ENCODE measurements around the gene GGCX.
"Not testable (repeated sequence)": the region's sequence is repeated elsewhere in the genome, so short reads cannot be mapped to it uniquely, and the experiment has no call there.

Gene GGCX

DNA sequence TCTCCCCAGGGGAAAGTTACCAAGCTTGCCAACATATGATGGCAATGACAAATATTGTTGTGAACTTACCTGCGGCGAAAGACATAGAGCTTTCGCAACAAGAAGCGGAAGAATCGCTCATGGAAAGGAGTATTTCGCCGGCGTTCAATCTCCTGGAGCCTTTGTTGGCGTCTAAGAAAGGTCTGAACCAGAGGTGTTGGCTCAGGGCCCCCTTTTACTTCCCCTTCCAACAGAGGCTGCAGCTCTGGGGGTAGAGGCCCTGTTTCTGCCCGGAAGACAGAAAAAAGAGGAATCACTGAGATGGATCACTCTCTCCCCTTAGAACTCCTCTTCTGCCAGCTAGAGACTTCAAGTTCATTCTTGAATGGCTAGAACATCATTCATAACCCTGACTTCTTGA, 10.8 kb downstream of the GGCX start:
- no peak for TF ChIP-seq CTCF (IDR thresholded peaks at IDR 0.05; ENCODE audit: insufficient read depth, missing control alignments)
- DNase-seq (ENCODE audit: insufficient read length, low spot score) = no peak
- no peak for FAIRE-seq

- no peak for FAIRE-seq
- DNase-seq (ENCODE audit: insufficient read length, low spot score) = no peak
- no peak for TF ChIP-seq CTCF (IDR thresholded peaks at IDR 0.05; ENCODE audit: insufficient read depth, missing control alignments)
These were observed 11.5 kb downstream of the GGCX start for GRCh38 chr2:85549826-85550225.

- FAIRE-seq (no peak), DNase-seq (ENCODE audit: insufficient read length, low spot score) (no peak)
- TF ChIP-seq CTCF (IDR thresholded peaks at IDR 0.05; ENCODE audit: insufficient read depth, missing control alignments) = no peak
These were observed 12.2 kb downstream of the GGCX start for GRCh38 chr2:85549095-85549494.

GRCh38 chr2:85548608-85548900, 12.7 kb downstream of the GGCX start:
- TF ChIP-seq CTCF (IDR thresholded peaks at IDR 0.05; ENCODE audit: insufficient read depth, missing control alignments) = no peak
- FAIRE-seq (no peak), DNase-seq (ENCODE audit: insufficient read length, low spot score) (no peak)

DNA sequence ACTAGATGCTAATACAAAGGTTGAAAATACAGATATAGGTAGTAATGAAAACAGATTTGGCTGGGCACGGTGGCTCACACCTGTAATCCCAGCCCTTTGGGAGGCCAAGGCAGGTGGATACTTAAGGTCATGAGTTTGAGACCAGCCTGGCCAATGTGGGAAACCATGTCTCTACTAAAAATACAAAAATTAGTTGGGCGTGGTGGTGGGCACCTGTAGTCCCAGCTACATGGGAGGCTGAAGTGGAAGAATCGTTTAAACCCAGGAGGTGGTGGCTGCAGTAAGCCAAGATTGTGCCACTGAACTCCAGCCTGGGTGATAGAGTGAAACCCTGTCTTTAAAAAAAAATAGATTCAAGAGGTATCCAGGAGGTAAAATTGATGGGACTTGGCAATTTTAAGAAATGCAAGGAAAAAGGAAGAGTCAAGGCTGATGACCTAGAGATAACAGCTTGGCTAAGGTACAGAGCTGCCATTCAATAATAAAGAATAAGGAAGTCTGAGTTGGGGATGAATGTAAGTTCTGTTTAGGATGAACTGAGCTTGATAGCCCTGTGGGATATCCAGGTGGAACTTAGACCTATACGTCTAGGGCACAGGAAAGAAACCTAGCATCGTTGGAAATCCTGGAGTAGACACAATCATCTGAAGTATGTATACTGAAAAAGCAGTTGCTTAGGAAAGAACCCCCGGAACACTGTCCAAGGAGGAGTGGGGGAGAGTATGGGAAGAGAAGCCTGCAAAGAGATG, 13.3 kb downstream of the GGCX start:
- no peak for TF ChIP-seq CTCF (IDR thresholded peaks at IDR 0.05; ENCODE audit: insufficient read depth, missing control alignments)
- DNase-seq (ENCODE audit: insufficient read length, low spot score) = no peak

DNA sequence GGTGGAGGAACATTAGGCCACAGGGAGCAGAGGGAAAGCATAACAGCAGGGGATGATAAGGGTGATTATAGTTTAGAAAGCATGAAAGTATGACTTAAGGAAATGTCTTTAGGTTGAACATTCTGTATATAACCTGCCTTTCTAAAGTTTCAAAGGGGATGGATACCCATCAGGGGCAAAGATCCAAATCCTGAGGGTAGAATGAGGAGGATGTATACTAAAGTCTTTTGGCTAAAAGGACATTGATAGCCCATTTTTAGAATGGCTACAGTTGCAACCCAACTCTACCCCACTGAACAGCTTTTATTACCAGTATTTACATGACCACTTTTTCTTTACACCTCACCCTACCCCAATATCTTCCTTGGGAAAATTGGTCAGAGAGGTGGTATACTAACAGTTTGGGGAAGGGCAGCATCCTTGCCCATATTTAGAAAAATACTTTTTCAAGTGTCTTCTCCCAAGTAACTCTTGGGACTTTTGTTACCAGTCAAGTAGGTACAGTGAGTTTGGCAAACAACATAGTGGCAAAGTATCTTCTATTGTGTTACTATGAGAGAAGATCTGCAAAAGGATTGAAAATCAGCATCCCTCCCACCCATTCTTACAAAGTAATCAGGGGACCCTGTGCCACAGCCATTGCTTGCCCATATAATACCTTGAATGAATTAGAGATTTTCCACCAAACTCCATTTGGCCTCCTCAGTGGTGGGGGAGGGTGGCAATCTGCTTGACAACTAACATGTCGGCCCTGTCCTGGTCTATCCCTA, 14.0 kb downstream of the GGCX start:
- FAIRE-seq = no peak
- no peak for TF ChIP-seq CTCF (IDR thresholded peaks at IDR 0.05; ENCODE audit: insufficient read depth, missing control alignments)
- no peak for DNase-seq (ENCODE audit: insufficient read length, low spot score)

More for the DNA sequence above, 13.3 kb downstream of the GGCX start:
- FAIRE-seq = no peak

DNA sequence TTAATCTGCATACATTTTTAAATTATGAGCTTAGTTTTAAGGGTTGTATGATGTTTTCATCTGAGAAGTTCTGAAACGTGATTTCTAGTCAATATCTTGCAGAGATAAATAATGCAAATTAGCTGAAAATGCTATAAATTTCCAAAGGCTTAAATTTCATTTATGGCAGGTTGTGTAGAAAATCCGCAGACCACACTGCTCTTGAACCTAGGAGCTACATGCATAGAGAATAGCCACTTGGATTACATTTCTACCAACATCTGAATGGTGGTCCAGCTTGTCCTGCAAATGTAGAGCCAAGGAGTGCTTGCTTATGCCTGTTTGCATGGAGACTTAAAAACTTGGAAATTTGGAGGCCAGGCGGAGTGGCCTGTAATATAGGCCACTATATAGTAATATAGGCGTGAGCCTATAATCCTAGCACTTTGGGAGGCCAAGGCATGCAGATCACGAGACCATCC, 15.5 kb downstream of the GGCX start:
- no peak for FAIRE-seq
- TF ChIP-seq CTCF (IDR thresholded peaks at IDR 0.05; ENCODE audit: insufficient read depth, missing control alignments) = no peak
- no peak for DNase-seq (ENCODE audit: insufficient read length, low spot score)

DNA sequence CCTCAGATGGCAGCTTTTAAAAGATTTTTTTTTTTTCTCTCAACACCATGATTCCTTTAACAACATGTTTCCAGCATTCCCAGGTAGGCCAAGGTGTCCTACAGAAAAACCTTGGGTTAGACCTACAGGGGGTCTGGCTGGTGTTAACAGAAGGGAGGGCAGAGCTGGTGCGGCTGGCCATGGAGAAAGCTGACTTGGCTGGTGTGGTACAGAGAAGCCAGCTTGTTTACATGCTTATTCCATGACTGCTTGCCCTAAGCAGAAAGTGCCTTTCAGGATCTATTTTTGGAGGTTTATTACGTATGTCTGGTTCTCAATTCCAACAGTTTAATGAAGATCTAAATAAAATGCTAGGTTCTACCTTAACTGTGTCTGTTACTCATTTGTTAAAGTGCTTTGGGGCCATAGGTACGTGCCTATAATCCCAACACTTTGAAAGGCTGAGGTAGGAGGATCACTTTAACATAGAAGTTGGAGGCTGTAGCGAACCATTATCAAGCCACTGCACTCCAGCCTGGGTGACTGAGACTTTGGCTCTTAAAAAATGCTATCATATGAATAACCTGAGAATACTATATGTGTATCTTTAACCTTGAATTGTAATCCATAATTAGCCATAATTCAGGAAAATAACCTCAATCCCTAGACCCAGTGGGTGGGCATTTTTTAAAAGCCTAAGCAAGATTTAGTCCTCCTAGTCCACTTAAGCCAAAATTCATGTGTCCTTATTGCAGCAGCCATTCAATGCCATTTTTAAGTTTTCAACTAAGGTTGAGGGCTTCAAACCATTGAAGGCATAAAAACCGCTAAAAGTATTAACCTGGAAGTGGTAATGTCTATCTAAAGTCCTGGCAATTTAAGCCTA, 16.1 kb downstream of the GGCX start:
- not testable (repeated sequence) for DNase-seq (ENCODE audit: insufficient read length, low spot score); FAIRE-seq

DNA sequence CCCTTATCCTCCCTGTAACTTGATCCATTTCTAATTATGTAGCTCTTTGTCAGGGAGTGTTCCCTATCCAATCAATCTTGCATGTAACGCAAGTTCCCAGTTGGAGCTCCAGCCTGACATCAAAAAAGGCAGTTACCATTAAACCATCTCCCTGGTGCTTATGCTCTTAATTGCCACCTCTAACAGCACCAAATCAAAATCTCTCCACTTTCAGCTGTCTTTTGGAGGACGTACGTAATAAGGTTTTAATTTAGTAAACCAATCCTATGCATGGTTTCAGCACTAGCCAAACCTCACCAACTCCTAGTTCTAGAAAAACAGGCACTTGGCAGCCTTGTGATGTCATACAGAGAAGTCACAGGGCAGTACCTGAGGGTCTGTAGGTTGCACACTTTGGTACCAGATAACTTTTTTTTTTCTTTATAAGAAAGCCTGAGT, 17.0 kb downstream of the GGCX start:
- not testable (repeated sequence) for DNase-seq (ENCODE audit: insufficient read length, low spot score); FAIRE-seq

All from D721Med (cell line).